22Rv1 (cell line): ENCODE results near the gene THTPA.

ENCODE experiments used
- ZFX ChIP-seq: fragments of 450-650 bp; IDR thresholded peaks from 2 replicates; pipeline ENCODE4 v1.6.1; 2017; ENCODE audit warnings: antibody characterized with exemption, borderline replicate concordance
- TF ChIP-seq, protein P1 (sequence below): fragments of 450-650 bp; IDR thresholded peaks from 2 replicates; pipeline ENCODE4 v1.5.1; 2017; ENCODE audit warnings: mild to moderate bottlenecking

DNA sequence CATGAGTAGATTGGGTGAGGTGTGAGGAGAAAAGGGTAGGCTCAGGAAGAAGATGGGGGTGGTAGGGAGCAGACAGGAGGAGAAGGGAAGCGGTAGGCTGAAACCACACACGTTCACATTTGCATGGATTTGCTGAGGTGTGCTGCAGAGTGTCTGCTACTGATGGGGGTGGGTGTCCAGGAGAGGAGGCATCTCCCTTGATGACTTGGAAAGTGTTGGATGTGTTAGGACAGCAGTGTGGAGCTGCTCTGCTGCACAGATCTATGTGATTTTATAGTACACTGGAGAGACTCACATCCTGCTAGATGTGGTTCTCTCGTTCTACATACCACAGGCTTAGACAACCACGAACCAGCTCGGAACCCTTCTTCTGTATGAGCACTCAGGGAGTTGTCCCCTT is 13.8 kb upstream of the THTPA start:
- TF ChIP-seq, protein P1, sequence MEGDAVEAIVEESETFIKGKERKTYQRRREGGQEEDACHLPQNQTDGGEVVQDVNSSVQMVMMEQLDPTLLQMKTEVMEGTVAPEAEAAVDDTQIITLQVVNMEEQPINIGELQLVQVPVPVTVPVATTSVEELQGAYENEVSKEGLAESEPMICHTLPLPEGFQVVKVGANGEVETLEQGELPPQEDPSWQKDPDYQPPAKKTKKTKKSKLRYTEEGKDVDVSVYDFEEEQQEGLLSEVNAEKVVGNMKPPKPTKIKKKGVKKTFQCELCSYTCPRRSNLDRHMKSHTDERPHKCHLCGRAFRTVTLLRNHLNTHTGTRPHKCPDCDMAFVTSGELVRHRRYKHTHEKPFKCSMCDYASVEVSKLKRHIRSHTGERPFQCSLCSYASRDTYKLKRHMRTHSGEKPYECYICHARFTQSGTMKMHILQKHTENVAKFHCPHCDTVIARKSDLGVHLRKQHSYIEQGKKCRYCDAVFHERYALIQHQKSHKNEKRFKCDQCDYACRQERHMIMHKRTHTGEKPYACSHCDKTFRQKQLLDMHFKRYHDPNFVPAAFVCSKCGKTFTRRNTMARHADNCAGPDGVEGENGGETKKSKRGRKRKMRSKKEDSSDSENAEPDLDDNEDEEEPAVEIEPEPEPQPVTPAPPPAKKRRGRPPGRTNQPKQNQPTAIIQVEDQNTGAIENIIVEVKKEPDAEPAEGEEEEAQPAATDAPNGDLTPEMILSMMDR, result no peak
- no peak for TF ChIP-seq ZFX
